AG04449 (cell line): ENCODE results near the gene RAVER2.

Experiments used
- CTCF ChIA-PET: fragments of 350-600 bp; formaldehyde crosslinking; extraction: SDS; loops from one replicate; lab custom pipeline; 2021; ENCODE audit warnings: antibody characterized with exemption; lab: Yijun Ruan, JAX
- POLR2A ChIA-PET: fragments of 400-600, 350-600 bp; formaldehyde crosslinking; extraction: SDS; loops from one replicate; lab custom pipeline; 2020; ENCODE audit warnings: antibody characterized with exemption, inconsistent platforms; lab: Yijun Ruan, JAX
- DNase-seq: peaks from one replicate; pipeline ENCODE4 v3.0.0-alpha.2; 2010; ENCODE audit warnings: low read depth, low spot score
- H3K4me3 ChIP-seq: 2 replicates; pipeline ENCODE4 v1.5.1; 2011; ENCODE audit warnings: low read depth, mild to moderate bottlenecking, control low read depth, low read length
- CTCF ChIP-seq: IDR thresholded peaks from one replicate; pipeline ENCODE4 v1.5.1; 2011; ENCODE audit warnings: mild to moderate bottlenecking, moderate library complexity, low read length, control low read depth, inconsistent platforms; ENCODE audit not compliant: insufficient read depth; ENCODE audit errors: missing control alignments

The RAVER2 gene

DNA sequence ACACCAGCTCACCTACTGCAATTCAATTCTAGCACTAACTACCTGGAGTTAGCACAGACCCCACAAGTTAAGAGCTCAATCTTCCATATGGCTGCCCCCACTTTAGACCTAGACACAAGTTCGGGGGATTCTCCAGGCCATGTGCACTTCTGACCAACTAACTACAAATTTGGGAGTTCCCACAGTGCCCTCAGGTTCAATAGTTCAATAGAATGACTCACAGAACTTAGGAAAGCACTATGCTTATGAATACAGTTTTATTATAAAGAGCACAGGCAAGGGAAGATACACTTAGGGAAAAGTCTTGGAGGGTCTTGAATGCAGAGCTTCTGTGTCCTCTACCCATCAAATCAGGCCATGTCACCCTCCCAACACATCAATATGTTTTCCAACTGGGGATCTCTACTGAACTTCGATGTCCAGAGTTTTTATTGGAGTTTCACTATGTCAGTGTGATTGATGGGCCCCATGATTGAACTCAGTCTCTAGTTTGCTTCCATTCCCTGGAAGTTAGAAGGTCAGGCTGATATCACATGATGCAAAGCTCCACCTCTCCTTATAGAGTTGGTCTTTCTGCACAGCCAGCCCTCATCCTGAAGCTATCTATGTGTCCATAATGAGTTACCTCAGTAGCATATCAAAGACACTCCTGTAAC is 46.1 kb downstream of the RAVER2 start:
- no peak overlapping the region for H3K4me3 ChIP-seq
- no peak for TF ChIP-seq CTCF
- DNase-seq, result no peak
- ChIA-PET POLR2A (no interaction called here), CTCF (no interaction called here)

DNA sequence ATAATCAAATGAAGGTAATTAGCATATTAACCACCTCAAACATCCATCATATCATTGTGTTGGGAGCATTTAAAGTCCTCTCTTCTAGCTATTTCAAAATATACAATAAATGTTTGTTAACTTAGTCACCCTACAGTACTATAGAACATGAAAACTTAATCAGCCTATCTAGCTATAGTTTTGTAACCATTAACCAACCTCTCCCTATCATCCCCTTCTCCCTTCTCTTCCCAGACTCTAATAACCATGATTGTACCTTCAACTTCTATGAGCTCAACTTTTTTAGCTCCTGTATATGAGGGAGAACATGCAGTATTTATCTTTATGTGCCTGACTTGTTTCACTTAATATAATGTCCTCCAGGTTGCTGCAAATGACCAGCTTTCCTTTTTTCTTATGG is 54.0 kb downstream of the RAVER2 start:
- DNase-seq, result no peak
- TF ChIP-seq CTCF, result no peak
- POLR2A ChIA-PET, result no interaction called here
- CTCF ChIA-PET, result no interaction called here
- no peak overlapping the region for H3K4me3 ChIP-seq

- POLR2A ChIA-PET, result no interaction called here
- H3K4me3 ChIP-seq, result no peak overlapping the region
- no peak for TF ChIP-seq CTCF
- no peak for DNase-seq
- CTCF ChIA-PET, result interaction anchor here (4.5 kb wide), 1 partner anchor 22 kb away, joined by 20 read pairs; no protein-coding TSS in a partner anchor
Measured at GRCh38 chr1:64801851-64802523, 57.1 kb downstream of the RAVER2 start.

GRCh38 chr1:64809309-64809708 is 64.4 kb downstream of the RAVER2 start:
- H3K4me3 ChIP-seq, result no peak overlapping the region
- no peak for TF ChIP-seq CTCF
- DNase-seq, result no peak
- ChIA-PET POLR2A (no interaction called here), CTCF (no interaction called here)

- H3K4me3 ChIP-seq, result no peak overlapping the region
- no peak for DNase-seq
- POLR2A ChIA-PET, result no interaction called here
- CTCF ChIA-PET, result no interaction called here
- no peak for TF ChIP-seq CTCF
Measured at GRCh38 chr1:64810001-64810400, 65.1 kb downstream of the RAVER2 start.

DNA sequence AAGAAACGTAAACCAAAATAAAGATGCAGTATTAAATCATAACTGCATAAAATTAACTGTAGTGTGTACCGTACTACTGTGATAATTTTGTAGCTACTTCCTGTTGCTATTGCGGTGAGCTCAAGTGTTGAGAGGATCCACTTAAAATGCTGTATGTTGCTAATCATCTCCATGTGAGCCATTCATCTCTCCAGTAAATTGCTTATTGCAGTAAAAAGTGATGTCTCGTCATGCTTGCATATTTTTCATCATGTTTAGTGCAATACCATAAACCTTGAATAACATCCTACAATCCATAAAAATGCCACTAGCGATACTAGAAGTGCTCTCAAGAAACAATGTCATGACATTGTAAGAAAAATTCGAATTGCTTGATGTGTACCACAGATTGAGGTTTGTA is 66.3 kb downstream of the RAVER2 start:
- TF ChIP-seq CTCF, result no peak
- CTCF ChIA-PET, result no interaction called here
- POLR2A ChIA-PET, result no interaction called here
- no peak overlapping the region for H3K4me3 ChIP-seq
- DNase-seq, result no peak
